Neural crest cell (in vitro differentiated cells): Measurements from ENCODE around the gene FOXP1. TPM values are rescaled to one million over a fixed set of nuclear protein-coding genes. Genes with fewer than 3 reads are reported as not detected.
"Not testable (repeated sequence)": the region's sequence is repeated elsewhere in the genome, so short reads cannot be mapped to it uniquely, and the experiment has no call there.

Experiments
- DNase-seq: peaks from one replicate; pipeline ENCODE4 v3.0.0; 2021; ENCODE audit warnings: low read depth, mixed read lengths, low spot score
- H3K27ac Mint-ChIP-seq: one replicate; pipeline ENCODE4 v1.8.0; 2021; ENCODE audit warnings: mild to moderate bottlenecking, mixed read lengths; ENCODE audit not compliant: unreplicated experiment
- H3K27me3 Mint-ChIP-seq: 2 replicates; pipeline ENCODE4 v1.8.0; 2021; ENCODE audit warnings: low read depth, mild to moderate bottlenecking, mixed read lengths
- H3K36me3 Mint-ChIP-seq: 2 replicates; pipeline ENCODE4 v1.8.0; 2021; ENCODE audit warnings: low read depth, mild to moderate bottlenecking, mixed read lengths
- H3K4me1 Mint-ChIP-seq: 2 replicates; pipeline ENCODE4 v1.8.0; 2021; ENCODE audit warnings: mixed read lengths
- H3K4me3 Mint-ChIP-seq: one replicate; pipeline ENCODE4 v1.8.0; 2021; ENCODE audit warnings: mild to moderate bottlenecking, mixed read lengths
- H3K9me3 Mint-ChIP-seq: 2 replicates; pipeline ENCODE4 v1.8.0; 2021; ENCODE audit warnings: mixed read lengths
- CTCF ChIP-seq: fragments of 200-600 bp; sonication (generic); conservative IDR thresholded peaks from 2 replicates; pipeline ENCODE4 v1.5.0; 2021; ENCODE audit warnings: antibody characterized with exemption, mild to moderate bottlenecking
- total RNA-seq: library from RNA; stranded (reverse); gene quantifications from 2 replicates; pipeline ENCODE4 v1.2.1, GENCODE V29; 2021

The FOXP1 gene
- total RNA-seq, 1 donor from 2014 or later = 22.8 TPM

- DNase-seq = no peak
- peaks cover 13% of the 10 kb centered on the region for H3K36me3 Mint-ChIP-seq
- H3K9me3 Mint-ChIP-seq = no peaks in the 10 kb centered on the region
- no peak for TF ChIP-seq CTCF
- H3K27ac Mint-ChIP-seq = no peak overlapping the region
- H3K27me3 Mint-ChIP-seq = no peaks in the 10 kb centered on the region
- H3K4me1 Mint-ChIP-seq = no peaks in the 10 kb centered on the region
- no peak overlapping the region for H3K4me3 Mint-ChIP-seq
These were observed 567.2 kb downstream of the FOXP1 start for GRCh38 chr3:71016178-71016845.

DNA sequence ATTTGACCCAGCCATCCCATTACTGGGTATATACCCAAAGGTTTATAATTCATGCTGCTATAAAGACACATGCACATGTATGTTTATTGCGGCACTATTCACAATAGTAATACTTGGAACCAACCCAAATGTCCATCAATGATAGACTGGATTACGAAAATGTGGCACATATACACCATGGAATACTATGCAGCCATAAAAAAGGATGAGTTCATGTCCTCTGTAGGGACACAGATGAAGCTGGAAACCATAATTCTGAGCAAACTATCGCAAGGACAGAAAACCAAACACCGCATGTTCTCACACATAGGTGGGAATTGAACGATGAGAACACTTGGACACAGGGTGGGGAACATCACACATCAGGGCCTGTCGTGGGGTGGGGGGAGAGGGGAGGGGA, 568.9 kb downstream of the FOXP1 start:
- not testable (repeated sequence) for H3K27me3 Mint-ChIP-seq, H3K4me1 Mint-ChIP-seq, H3K4me3 Mint-ChIP-seq, DNase-seq, H3K9me3 Mint-ChIP-seq, H3K27ac Mint-ChIP-seq
- peaks cover 13% of the 10 kb centered on the region for H3K36me3 Mint-ChIP-seq

- H3K27ac Mint-ChIP-seq = no peak overlapping the region
- H3K27me3 Mint-ChIP-seq = no peaks in the 10 kb centered on the region
- no peak for TF ChIP-seq CTCF
- H3K36me3 Mint-ChIP-seq = peaks cover 13% of the 10 kb centered on the region
- peaks cover 3% of the 10 kb centered on the region for H3K4me1 Mint-ChIP-seq
- H3K9me3 Mint-ChIP-seq = no peaks in the 10 kb centered on the region
- no peak for DNase-seq
- no peak overlapping the region for H3K4me3 Mint-ChIP-seq
These were observed 570.6 kb downstream of the FOXP1 start for GRCh38 chr3:71012971-71013370.

DNA sequence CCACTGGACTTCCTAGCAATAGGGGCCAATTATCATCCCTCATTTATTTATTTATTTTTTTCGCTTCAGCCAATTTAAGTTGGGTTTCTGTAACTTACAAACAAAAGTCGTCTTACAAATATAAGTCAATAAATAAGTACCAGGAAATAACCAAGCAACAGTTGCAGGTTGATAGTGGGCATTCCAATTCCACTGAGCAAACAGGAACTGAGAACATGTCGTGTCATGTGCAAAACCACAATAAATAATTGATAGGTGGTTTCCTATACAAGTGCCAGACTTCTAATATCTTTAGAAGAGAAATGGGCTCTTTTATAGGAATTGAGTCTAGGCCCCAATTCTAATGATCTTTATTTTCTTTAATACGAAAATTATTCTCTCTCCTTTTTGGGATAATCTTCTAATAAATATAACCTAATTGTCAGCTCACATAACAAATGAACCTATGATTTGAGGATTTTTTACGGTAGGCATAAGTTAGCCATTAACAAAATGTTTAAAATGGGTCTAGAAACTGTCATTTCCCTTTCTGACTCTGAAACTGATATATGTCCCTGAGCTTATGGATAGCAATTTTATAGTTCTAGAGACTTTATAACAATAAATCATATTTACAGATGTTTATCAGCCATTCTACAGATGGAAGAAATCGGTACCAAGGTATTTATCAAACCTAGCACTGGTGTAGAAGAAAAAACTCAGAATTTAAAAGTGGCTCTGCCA, 571.8 kb downstream of the FOXP1 start:
- H3K27me3 Mint-ChIP-seq = no peaks in the 10 kb centered on the region
- peaks cover 16% of the 10 kb centered on the region for H3K4me1 Mint-ChIP-seq
- TF ChIP-seq CTCF = no peak
- H3K27ac Mint-ChIP-seq = no peak overlapping the region
- H3K36me3 Mint-ChIP-seq = peaks cover 13% of the 10 kb centered on the region
- H3K4me3 Mint-ChIP-seq = no peak overlapping the region
- no peaks in the 10 kb centered on the region for H3K9me3 Mint-ChIP-seq
- no peak for DNase-seq

DNA sequence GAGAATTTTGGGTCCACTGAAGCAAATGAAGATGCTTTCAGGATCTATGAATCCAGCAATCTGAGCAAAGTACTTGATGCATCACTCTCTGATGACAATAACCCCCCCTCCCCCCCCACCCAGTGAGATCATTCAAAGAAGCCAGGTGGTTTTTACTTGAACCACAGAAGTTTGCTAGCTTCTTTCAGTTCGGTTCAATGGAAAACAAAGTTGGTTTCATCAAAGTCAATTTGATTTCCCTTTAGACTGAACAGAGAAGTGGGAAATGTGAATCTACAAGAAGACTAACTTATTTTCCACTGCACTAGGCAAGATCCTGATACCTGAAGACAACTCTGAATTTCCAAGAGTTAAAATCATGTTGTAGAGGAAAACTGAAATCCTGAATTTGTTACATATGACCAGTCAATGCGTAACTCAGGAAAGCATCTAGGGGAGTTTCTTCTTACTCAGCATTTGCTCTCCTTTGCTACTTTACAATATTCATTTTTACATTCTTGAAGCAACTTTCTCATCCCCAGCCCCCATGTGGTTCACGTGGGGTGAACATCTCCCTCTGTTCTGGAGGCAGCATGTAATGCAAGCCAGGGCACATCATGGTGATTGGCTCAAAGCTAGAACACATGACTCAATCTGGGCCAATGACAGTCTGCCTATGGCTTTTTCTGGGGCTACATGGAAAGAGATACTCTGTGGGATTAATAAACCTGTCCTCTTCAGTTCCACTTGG, 572.6 kb downstream of the FOXP1 start:
- H3K4me3 Mint-ChIP-seq = no peak overlapping the region
- peaks cover 19% of the 10 kb centered on the region for H3K4me1 Mint-ChIP-seq
- H3K36me3 Mint-ChIP-seq = peaks cover 13% of the 10 kb centered on the region
- no peaks in the 10 kb centered on the region for H3K9me3 Mint-ChIP-seq
- H3K27ac Mint-ChIP-seq = no peak overlapping the region
- TF ChIP-seq CTCF = no peak
- H3K27me3 Mint-ChIP-seq = no peaks in the 10 kb centered on the region
- no peak for DNase-seq
